Transverse colon (tissue), 3 donors: ENCODE data around the gene ZBTB1.

Experiments
- CTCF ChIP-seq, 5 experiments: fragments of 200-600 bp in 3 of 5; fragments of 450-650 bp in 2 of 5; sonication (generic) in 3 of 5; IDR thresholded peaks; 1 replicate in 2 of 5; 2 replicates in 3 of 5; pipeline ENCODE4 v1.5.1; 2016 to 2017; ENCODE audit warnings: antibody characterized with exemption in 5 of 5, inconsistent platforms in 3 of 5, mild to moderate bottlenecking in 2 of 5, moderate library complexity in 1 of 5
- POLR2A ChIP-seq: fragments of 450-650 bp; IDR thresholded peaks from one replicate; pipeline ENCODE4 v1.6.1; 2016; ENCODE audit warnings: antibody characterized with exemption, mild to moderate bottlenecking, moderate library complexity

- no peak for TF ChIP-seq CTCF (IDR thresholded peaks at IDR 0.05)
- no peak for TF ChIP-seq POLR2A
These were observed 52.0 kb downstream of the ZBTB1 start for GRCh38 chr14:64556526-64556925.
